WTC11 (cell line): Measurements from ENCODE around the gene ARAP1. TPM values are rescaled to one million over a fixed set of nuclear protein-coding genes. Genes with fewer than 3 reads are reported as not detected.

Source experiments
- ATAC-seq: fragments of 200-7000 bp; cut with Tn5 transposase; 2 replicates; pipeline ENCODE4 v1.10.0; 2021; ENCODE audit warnings: mild to moderate bottlenecking, moderate library complexity
- CTCF ChIA-PET: fragments of 300-600 bp; sonication (Branson Sonifier 250); formaldehyde crosslinking; loops from one replicate; lab custom pipeline; 2021; ENCODE audit warnings: antibody characterized with exemption; lab: Charles Lee
- POLR2A ChIA-PET: fragments of 350-600 bp; sonication (Branson Sonifier 250); formaldehyde crosslinking; loops from one replicate; lab custom pipeline; 2021; ENCODE audit warnings: antibody characterized with exemption; lab: Charles Lee
- DNase-seq: peaks from one replicate; pipeline ENCODE4 v3.0.0; 2021; ENCODE audit warnings: low spot score
- H3K27ac Mint-ChIP-seq: 2 replicates; pipeline ENCODE4 v1.8.0; 2021; ENCODE audit warnings: mixed read lengths
- H3K27me3 Mint-ChIP-seq: 2 replicates; pipeline ENCODE4 v1.8.0; 2021; ENCODE audit warnings: low read depth, mild to moderate bottlenecking, moderate library complexity, mixed read lengths
- H3K36me3 Mint-ChIP-seq: 2 replicates; pipeline ENCODE4 v1.8.0; 2021; ENCODE audit warnings: mixed read lengths
- H3K4me1 Mint-ChIP-seq: 2 replicates; pipeline ENCODE4 v1.8.0; 2022; ENCODE audit warnings: mixed read lengths
- H3K4me3 Mint-ChIP-seq: 2 replicates; pipeline ENCODE4 v1.8.0; 2021; ENCODE audit warnings: mild to moderate bottlenecking, moderate library complexity, mixed read lengths
- H3K9me3 Mint-ChIP-seq: 2 replicates; pipeline ENCODE4 v1.8.0; 2021; ENCODE audit warnings: mixed read lengths
- CREM ChIP-seq: sonication (generic); formaldehyde crosslinking; IDR thresholded peaks from 2 replicates; pipeline ENCODE4 v1.8.1; 2022; ENCODE audit warnings: mild to moderate bottlenecking, missing genetic modification reagents, moderate library complexity
- ETV6 ChIP-seq: sonication (generic); formaldehyde crosslinking; IDR thresholded peaks from 2 replicates; pipeline ENCODE4 v1.8.1; 2022; ENCODE audit warnings: mild to moderate bottlenecking, missing genetic modification reagents
- FOXP1 ChIP-seq: sonication (generic); formaldehyde crosslinking; IDR thresholded peaks from 2 replicates; pipeline ENCODE4 v1.8.0; 2022; ENCODE audit warnings: missing genetic modification reagents, mild to moderate bottlenecking, moderate library complexity, borderline replicate concordance
- JUN ChIP-seq: sonication (generic); formaldehyde crosslinking; IDR thresholded peaks from 2 replicates; pipeline ENCODE4 v1.8.0; 2023; ENCODE audit warnings: mild to moderate bottlenecking, missing genetic modification reagents
- KAT7 ChIP-seq: sonication (generic); formaldehyde crosslinking; IDR thresholded peaks from 2 replicates; pipeline ENCODE4 v1.8.1; 2023; ENCODE audit warnings: missing genetic modification reagents, mild to moderate bottlenecking, borderline replicate concordance
- NR2C2 ChIP-seq: sonication (generic); formaldehyde crosslinking; IDR thresholded peaks from 2 replicates; pipeline ENCODE4 v1.8.0; 2022; ENCODE audit warnings: mild to moderate bottlenecking, missing genetic modification reagents
- PRRX2 ChIP-seq: fragments of 250-450 bp; sonication (Bioruptor Pico); IDR thresholded peaks from 2 replicates; pipeline ENCODE4 v1.8.0; 2021; ENCODE audit warnings: mild to moderate bottlenecking
- SMAD4 ChIP-seq: sonication (generic); formaldehyde crosslinking; IDR thresholded peaks from 2 replicates; pipeline ENCODE4 v1.8.0; 2022; ENCODE audit warnings: mild to moderate bottlenecking, missing genetic modification reagents
- total RNA-seq: library from RNA; stranded (reverse); gene quantifications from 3 replicates; pipeline ENCODE4 v1.2.3, GENCODE V29; 2021
- TF ChIP-seq, protein P1 (sequence below): sonication (generic); formaldehyde crosslinking; IDR thresholded peaks from 2 replicates; pipeline ENCODE4 v1.8.0; 2023; ENCODE audit warnings: missing genetic modification reagents
- TF ChIP-seq, protein P2 (sequence below): sonication (generic); formaldehyde crosslinking; IDR thresholded peaks from 2 replicates; pipeline ENCODE4 v1.8.0; 2022; ENCODE audit warnings: mild to moderate bottlenecking, missing genetic modification reagents
- TF ChIP-seq, protein P3 (sequence below): sonication (generic); formaldehyde crosslinking; IDR thresholded peaks from 2 replicates; pipeline ENCODE4 v1.8.0; 2022; ENCODE audit warnings: missing genetic modification reagents
- TF ChIP-seq, protein P4 (sequence below): sonication (generic); formaldehyde crosslinking; conservative IDR thresholded peaks from 2 replicates; pipeline ENCODE4 v1.8.1; 2023; ENCODE audit warnings: mild to moderate bottlenecking, low read depth, missing genetic modification reagents, moderate library complexity
- TF ChIP-seq, protein P5 (sequence below): sonication (generic); formaldehyde crosslinking; IDR thresholded peaks from 2 replicates; pipeline ENCODE4 v1.8.1; 2022; ENCODE audit warnings: low read depth, mild to moderate bottlenecking, moderate library complexity, missing genetic modification reagents, borderline replicate concordance
- TF ChIP-seq, protein P6 (sequence below): fragments of 250-450 bp; sonication (Bioruptor Pico); IDR thresholded peaks from 2 replicates; pipeline ENCODE4 v1.8.0; 2021; ENCODE audit warnings: mild to moderate bottlenecking
- TF ChIP-seq, protein P7 (sequence below): sonication (generic); formaldehyde crosslinking; IDR thresholded peaks from 2 replicates; pipeline ENCODE4 v1.8.0; 2023; ENCODE audit warnings: mild to moderate bottlenecking, missing genetic modification reagents

The ARAP1 gene
- total RNA-seq, 1 experiment from 2014 or later: 98.8 TPM

DNA sequence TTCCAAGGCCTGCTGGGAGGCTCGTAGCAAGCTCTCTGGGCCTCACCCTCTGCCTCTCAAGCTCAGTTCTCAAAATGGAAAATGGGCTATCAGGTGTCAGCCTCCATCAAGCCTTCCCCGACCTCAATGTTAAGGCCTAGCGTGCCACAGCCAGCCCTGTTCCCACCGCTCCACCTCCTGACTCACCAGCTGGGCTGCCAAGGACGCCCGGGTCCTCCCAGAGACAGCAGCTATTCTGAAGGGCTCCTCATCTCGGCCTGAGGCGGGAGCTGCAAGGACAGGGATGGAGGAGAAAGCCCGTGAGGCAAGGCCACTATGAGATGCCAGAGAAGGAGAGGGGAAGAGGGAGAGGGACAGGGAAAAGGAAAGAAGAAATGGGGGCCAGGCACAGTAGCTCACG is 19.9 kb downstream of the ARAP1 start:
- Mint-ChIP-seq H3K27ac (no peak overlapping the region), H3K4me3 (no peak overlapping the region), H3K4me1 (peaks cover 31% of the 10 kb centered on the region), H3K9me3 (peaks cover 9% of the 10 kb centered on the region), H3K27me3 (no peaks in the 10 kb centered on the region), H3K36me3 (peaks cover 19% of the 10 kb centered on the region)
- POLR2A ChIA-PET: interaction anchor here (1.0 kb wide), 1 partner anchor 60 kb away, joined by 3 read pairs; no protein-coding TSS in a partner anchor
- DNase-seq: no peak
- CTCF ChIA-PET: interaction anchor here (0.7 to 1.4 kb wide), 3 partner anchors 10 to 48 kb away, joined by 3 to 7 read pairs (median 5); no protein-coding TSS in a partner anchor
- no peak for ATAC-seq
- TF ChIP-seq CREM (CRISPR knock-in tag): no peak
- TF ChIP-seq ETV6 (CRISPR knock-in tag): no peak
- TF ChIP-seq, protein P1, sequence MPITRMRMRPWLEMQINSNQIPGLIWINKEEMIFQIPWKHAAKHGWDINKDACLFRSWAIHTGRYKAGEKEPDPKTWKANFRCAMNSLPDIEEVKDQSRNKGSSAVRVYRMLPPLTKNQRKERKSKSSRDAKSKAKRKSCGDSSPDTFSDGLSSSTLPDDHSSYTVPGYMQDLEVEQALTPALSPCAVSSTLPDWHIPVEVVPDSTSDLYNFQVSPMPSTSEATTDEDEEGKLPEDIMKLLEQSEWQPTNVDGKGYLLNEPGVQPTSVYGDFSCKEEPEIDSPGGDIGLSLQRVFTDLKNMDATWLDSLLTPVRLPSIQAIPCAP: no peak

DNA sequence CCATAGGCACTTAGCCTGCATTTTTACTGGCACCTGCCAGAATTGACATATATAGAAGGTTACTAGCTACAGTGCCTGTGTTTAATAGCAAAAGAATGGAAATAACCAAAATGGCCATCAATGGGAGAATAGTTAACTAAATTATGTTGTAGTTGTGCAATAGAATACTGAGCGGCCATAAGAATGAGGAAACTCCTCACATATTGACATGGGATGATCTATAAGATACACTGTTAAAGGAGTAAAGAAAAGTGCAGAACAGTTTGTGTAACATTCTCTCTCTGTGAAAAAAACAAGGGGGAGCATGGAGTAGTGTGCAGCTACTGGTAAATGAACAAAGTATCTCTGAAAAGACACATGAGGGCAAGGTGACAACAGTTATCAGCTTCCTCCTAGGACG is 21.5 kb downstream of the ARAP1 start:
- TF ChIP-seq, protein P2, sequence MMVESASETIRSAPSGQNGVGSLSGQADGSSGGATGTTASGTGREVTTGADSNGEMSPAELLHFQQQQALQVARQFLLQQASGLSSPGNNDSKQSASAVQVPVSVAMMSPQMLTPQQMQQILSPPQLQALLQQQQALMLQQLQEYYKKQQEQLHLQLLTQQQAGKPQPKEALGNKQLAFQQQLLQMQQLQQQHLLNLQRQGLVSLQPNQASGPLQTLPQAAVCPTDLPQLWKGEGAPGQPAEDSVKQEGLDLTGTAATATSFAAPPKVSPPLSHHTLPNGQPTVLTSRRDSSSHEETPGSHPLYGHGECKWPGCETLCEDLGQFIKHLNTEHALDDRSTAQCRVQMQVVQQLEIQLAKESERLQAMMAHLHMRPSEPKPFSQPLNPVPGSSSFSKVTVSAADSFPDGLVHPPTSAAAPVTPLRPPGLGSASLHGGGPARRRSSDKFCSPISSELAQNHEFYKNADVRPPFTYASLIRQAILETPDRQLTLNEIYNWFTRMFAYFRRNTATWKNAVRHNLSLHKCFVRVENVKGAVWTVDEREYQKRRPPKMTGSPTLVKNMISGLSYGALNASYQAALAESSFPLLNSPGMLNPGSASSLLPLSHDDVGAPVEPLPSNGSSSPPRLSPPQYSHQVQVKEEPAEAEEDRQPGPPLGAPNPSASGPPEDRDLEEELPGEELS (CRISPR knock-in tag): no peak
- peak overlapping the region; percentile 33 for H3K27ac Mint-ChIP-seq
- POLR2A ChIA-PET: no interaction called here
- ATAC-seq (no peak), DNase-seq (no peak)
- H3K27me3 Mint-ChIP-seq: no peaks in the 10 kb centered on the region
- H3K36me3 Mint-ChIP-seq: peaks cover 19% of the 10 kb centered on the region
- no peak overlapping the region for H3K4me3 Mint-ChIP-seq
- peaks cover 9% of the 10 kb centered on the region for H3K9me3 Mint-ChIP-seq
- peaks cover 17% of the 10 kb centered on the region for H3K4me1 Mint-ChIP-seq
- CTCF ChIA-PET: interaction anchor here (0.9 to 2.6 kb wide), 5 partner anchors 46 to 101 kb away, joined by 3 to 7 read pairs (median 4); no protein-coding TSS in a partner anchor

DNA sequence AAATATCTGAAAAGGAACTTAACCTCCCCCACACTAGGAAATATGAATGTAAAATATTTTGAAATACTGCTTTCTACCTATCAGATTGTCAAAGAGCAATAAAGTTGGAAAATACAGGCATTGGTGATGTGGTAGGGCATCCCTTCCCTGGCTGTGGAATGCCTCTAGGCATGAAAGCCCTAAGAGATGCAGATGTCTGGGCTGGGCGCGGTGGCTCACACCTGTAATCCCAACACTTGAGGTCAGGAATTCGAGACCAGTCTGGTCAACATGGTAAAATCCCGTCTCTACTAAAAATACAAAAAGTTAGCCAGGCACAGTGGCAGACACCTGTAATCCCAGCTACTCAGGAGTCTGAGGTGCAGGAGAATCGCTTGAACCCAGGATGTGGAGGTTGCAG is 22.0 kb downstream of the ARAP1 start:
- peak overlapping the region; percentile 33 for H3K27ac Mint-ChIP-seq
- ATAC-seq (peak; percentile 72), DNase-seq (no peak)
- no peaks in the 10 kb centered on the region for H3K27me3 Mint-ChIP-seq
- no peak overlapping the region for H3K4me3 Mint-ChIP-seq
- peaks cover 19% of the 10 kb centered on the region for H3K36me3 Mint-ChIP-seq
- POLR2A ChIA-PET: no interaction called here
- CTCF ChIA-PET: interaction anchor here (0.6 to 2.6 kb wide), 6 partner anchors 27 to 423 kb away, joined by 3 to 7 read pairs (median 4); no protein-coding TSS in a partner anchor
- peaks cover 12% of the 10 kb centered on the region for H3K4me1 Mint-ChIP-seq
- H3K9me3 Mint-ChIP-seq: peaks cover 9% of the 10 kb centered on the region
- TF ChIP-seq FOXP1 (no peak), NR2C2 (CRISPR knock-in tag) (no peak), JUN (no peak), SMAD4 (CRISPR knock-in tag) (no peak), KAT7 (CRISPR knock-in tag) (no peak), PRRX2 (CRISPR knock-in tag) (no peak)
- TF ChIP-seq, protein P3, sequence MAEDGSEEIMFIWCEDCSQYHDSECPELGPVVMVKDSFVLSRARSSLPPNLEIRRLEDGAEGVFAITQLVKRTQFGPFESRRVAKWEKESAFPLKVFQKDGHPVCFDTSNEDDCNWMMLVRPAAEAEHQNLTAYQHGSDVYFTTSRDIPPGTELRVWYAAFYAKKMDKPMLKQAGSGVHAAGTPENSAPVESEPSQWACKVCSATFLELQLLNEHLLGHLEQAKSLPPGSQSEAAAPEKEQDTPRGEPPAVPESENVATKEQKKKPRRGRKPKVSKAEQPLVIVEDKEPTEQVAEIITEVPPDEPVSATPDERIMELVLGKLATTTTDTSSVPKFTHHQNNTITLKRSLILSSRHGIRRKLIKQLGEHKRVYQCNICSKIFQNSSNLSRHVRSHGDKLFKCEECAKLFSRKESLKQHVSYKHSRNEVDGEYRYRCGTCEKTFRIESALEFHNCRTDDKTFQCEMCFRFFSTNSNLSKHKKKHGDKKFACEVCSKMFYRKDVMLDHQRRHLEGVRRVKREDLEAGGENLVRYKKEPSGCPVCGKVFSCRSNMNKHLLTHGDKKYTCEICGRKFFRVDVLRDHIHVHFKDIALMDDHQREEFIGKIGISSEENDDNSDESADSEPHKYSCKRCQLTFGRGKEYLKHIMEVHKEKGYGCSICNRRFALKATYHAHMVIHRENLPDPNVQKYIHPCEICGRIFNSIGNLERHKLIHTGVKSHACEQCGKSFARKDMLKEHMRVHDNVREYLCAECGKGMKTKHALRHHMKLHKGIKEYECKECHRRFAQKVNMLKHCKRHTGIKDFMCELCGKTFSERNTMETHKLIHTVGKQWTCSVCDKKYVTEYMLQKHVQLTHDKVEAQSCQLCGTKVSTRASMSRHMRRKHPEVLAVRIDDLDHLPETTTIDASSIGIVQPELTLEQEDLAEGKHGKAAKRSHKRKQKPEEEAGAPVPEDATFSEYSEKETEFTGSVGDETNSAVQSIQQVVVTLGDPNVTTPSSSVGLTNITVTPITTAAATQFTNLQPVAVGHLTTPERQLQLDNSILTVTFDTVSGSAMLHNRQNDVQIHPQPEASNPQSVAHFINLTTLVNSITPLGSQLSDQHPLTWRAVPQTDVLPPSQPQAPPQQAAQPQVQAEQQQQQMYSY (CRISPR knock-in tag): no peak
- TF ChIP-seq, protein P4, sequence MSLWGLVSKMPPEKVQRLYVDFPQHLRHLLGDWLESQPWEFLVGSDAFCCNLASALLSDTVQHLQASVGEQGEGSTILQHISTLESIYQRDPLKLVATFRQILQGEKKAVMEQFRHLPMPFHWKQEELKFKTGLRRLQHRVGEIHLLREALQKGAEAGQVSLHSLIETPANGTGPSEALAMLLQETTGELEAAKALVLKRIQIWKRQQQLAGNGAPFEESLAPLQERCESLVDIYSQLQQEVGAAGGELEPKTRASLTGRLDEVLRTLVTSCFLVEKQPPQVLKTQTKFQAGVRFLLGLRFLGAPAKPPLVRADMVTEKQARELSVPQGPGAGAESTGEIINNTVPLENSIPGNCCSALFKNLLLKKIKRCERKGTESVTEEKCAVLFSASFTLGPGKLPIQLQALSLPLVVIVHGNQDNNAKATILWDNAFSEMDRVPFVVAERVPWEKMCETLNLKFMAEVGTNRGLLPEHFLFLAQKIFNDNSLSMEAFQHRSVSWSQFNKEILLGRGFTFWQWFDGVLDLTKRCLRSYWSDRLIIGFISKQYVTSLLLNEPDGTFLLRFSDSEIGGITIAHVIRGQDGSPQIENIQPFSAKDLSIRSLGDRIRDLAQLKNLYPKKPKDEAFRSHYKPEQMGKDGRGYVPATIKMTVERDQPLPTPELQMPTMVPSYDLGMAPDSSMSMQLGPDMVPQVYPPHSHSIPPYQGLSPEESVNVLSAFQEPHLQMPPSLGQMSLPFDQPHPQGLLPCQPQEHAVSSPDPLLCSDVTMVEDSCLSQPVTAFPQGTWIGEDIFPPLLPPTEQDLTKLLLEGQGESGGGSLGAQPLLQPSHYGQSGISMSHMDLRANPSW: no peak
- TF ChIP-seq, protein P5, sequence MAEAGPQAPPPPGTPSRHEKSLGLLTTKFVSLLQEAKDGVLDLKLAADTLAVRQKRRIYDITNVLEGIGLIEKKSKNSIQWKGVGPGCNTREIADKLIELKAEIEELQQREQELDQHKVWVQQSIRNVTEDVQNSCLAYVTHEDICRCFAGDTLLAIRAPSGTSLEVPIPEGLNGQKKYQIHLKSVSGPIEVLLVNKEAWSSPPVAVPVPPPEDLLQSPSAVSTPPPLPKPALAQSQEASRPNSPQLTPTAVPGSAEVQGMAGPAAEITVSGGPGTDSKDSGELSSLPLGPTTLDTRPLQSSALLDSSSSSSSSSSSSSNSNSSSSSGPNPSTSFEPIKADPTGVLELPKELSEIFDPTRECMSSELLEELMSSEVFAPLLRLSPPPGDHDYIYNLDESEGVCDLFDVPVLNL (CRISPR knock-in tag): no peak
- TF ChIP-seq, protein P6, sequence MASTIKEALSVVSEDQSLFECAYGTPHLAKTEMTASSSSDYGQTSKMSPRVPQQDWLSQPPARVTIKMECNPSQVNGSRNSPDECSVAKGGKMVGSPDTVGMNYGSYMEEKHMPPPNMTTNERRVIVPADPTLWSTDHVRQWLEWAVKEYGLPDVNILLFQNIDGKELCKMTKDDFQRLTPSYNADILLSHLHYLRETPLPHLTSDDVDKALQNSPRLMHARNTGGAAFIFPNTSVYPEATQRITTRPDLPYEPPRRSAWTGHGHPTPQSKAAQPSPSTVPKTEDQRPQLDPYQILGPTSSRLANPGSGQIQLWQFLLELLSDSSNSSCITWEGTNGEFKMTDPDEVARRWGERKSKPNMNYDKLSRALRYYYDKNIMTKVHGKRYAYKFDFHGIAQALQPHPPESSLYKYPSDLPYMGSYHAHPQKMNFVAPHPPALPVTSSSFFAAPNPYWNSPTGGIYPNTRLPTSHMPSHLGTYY (CRISPR knock-in tag): no peak
- TF ChIP-seq, protein P7, sequence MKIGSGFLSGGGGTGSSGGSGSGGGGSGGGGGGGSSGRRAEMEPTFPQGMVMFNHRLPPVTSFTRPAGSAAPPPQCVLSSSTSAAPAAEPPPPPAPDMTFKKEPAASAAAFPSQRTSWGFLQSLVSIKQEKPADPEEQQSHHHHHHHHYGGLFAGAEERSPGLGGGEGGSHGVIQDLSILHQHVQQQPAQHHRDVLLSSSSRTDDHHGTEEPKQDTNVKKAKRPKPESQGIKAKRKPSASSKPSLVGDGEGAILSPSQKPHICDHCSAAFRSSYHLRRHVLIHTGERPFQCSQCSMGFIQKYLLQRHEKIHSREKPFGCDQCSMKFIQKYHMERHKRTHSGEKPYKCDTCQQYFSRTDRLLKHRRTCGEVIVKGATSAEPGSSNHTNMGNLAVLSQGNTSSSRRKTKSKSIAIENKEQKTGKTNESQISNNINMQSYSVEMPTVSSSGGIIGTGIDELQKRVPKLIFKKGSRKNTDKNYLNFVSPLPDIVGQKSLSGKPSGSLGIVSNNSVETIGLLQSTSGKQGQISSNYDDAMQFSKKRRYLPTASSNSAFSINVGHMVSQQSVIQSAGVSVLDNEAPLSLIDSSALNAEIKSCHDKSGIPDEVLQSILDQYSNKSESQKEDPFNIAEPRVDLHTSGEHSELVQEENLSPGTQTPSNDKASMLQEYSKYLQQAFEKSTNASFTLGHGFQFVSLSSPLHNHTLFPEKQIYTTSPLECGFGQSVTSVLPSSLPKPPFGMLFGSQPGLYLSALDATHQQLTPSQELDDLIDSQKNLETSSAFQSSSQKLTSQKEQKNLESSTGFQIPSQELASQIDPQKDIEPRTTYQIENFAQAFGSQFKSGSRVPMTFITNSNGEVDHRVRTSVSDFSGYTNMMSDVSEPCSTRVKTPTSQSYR (CRISPR knock-in tag): no peak
- TF ChIP-seq, protein P1: no peak
